Measurements from ENCODE around the gene ESPL1.

Gene ESPL1

DNA sequence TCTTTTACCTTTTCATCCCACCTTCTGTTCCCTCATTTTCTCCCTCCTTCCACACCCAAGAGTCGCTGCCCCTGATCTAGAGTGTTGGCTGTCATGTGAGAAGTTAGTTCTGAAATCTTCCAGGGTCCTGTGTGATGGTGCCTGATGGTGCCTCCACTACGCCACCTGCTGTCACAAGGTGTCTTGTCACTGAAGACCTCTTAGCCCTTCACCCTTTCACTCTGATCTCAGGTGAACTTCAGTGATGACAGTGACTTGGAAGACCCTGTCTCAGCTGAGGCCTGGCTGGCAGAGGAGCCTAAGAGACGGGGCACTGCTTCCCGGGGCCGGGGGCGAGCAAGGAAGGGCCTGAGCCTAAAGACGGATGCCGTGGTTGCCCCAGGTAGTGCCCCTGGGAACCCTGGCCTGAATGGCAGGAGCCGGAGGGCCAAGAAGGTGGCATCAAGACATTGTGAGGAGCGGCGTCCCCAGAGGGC is 19.7 kb downstream of the ESPL1 start:
- TF ChIP-seq, protein P1, sequence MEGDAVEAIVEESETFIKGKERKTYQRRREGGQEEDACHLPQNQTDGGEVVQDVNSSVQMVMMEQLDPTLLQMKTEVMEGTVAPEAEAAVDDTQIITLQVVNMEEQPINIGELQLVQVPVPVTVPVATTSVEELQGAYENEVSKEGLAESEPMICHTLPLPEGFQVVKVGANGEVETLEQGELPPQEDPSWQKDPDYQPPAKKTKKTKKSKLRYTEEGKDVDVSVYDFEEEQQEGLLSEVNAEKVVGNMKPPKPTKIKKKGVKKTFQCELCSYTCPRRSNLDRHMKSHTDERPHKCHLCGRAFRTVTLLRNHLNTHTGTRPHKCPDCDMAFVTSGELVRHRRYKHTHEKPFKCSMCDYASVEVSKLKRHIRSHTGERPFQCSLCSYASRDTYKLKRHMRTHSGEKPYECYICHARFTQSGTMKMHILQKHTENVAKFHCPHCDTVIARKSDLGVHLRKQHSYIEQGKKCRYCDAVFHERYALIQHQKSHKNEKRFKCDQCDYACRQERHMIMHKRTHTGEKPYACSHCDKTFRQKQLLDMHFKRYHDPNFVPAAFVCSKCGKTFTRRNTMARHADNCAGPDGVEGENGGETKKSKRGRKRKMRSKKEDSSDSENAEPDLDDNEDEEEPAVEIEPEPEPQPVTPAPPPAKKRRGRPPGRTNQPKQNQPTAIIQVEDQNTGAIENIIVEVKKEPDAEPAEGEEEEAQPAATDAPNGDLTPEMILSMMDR (IDR thresholded peaks at IDR 0.05; ENCODE audit: insufficient read depth, low read length, poor library complexity, severe bottlenecking): peak; percentile 66
- Histone ChIP-seq H3K4me3 (replicated peaks; ENCODE audit: low read depth, low read length) (no peak overlapping the region), H3K36me3 (ENCODE audit: control insufficient read depth, insufficient read depth, low read length) (peaks cover 43% of the 10 kb centered on the region), H3K27me3 (replicated peaks; ENCODE audit: control insufficient read depth, insufficient read depth, low read length) (no peaks in the 10 kb centered on the region)
- DNase-seq (ENCODE audit: extremely low read depth, insufficient read length): peak; percentile 20

DNA sequence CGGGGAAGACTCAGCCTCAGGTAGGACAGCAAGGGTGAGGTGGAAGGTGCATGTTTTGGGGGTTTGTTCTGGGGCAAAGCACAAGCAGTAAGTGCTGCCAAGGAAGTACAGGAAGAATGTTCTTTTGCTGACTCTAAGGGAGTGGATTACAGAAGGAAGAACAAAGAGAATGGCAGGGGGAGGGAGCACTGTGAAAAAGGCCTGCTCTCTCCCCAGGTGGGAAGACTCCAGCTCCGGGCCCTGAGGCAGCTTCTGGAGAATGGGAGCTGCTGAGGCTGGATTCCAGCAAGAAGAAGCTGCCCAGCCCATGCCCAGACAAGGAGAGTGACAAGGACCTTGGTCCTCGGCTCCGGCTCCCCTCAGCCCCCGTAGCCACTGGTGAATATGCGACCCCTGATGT is 20.2 kb downstream of the ESPL1 start:
- Histone ChIP-seq H3K4me3 (replicated peaks; ENCODE audit: low read depth, low read length) (no peak overlapping the region), H3K27me3 (replicated peaks; ENCODE audit: control insufficient read depth, insufficient read depth, low read length) (no peaks in the 10 kb centered on the region), H3K36me3 (ENCODE audit: control insufficient read depth, insufficient read depth, low read length) (peaks cover 41% of the 10 kb centered on the region)
- DNase-seq (ENCODE audit: extremely low read depth, insufficient read length): no peak
- TF ChIP-seq, protein P1 (IDR thresholded peaks at IDR 0.05; ENCODE audit: insufficient read depth, low read length, poor library complexity, severe bottlenecking): no peak

DNA sequence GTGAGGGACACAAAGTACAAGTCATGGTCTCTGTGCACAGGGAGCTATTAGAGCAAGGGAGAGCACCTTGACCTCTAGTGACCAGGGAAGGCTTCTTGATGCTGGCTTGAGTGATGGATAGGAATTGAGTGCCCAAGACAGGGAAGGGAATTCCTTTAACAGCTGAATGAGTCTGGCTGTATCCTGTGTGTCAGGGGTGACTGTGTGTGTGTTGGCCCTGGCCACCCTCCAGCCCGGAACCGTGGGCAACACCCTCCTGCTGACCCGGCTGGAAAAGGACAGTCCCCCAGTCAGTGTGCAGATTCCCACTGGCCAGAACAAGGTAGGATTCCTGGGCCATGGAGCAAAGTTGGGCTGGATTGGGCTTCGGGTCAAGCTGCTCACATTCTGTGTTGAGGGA is 21.8 kb downstream of the ESPL1 start:
- H3K36me3 ChIP-seq (ENCODE audit: control insufficient read depth, insufficient read depth, low read length): peaks cover 36% of the 10 kb centered on the region
- no peak for DNase-seq (ENCODE audit: extremely low read depth, insufficient read length)
- TF ChIP-seq, protein P1 (IDR thresholded peaks at IDR 0.05; ENCODE audit: insufficient read depth, low read length, poor library complexity, severe bottlenecking): no peak
- no peak overlapping the region for H3K4me3 ChIP-seq (replicated peaks; ENCODE audit: low read depth, low read length)
- H3K27me3 ChIP-seq (replicated peaks; ENCODE audit: control insufficient read depth, insufficient read depth, low read length): no peaks in the 10 kb centered on the region

DNA sequence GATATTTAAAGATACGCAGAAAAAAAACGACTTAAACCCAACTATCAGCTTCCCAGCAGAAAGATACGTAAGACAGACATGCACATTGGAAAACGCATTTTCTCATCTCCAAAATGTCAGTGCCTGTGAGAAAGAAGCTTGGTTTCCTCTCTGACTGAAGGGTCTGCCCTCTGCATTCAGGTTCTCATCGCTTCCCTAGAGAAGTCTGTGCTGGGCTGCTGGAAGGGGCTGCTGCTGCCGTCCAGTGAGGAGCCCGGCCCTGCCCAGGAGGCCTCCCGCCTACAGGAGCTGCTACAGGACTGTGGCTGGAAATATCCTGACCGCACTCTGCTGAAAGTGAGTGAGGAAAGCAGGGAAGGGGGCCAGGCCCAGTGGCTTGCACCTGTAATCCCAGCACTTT is 22.6 kb downstream of the ESPL1 start:
- H3K27me3 ChIP-seq (replicated peaks; ENCODE audit: control insufficient read depth, insufficient read depth, low read length): no peaks in the 10 kb centered on the region
- DNase-seq (ENCODE audit: extremely low read depth, insufficient read length): no peak
- no peak overlapping the region for H3K4me3 ChIP-seq (replicated peaks; ENCODE audit: low read depth, low read length)
- TF ChIP-seq, protein P1 (IDR thresholded peaks at IDR 0.05; ENCODE audit: insufficient read depth, low read length, poor library complexity, severe bottlenecking): no peak
- H3K36me3 ChIP-seq (ENCODE audit: control insufficient read depth, insufficient read depth, low read length): peaks cover 33% of the 10 kb centered on the region

DNA sequence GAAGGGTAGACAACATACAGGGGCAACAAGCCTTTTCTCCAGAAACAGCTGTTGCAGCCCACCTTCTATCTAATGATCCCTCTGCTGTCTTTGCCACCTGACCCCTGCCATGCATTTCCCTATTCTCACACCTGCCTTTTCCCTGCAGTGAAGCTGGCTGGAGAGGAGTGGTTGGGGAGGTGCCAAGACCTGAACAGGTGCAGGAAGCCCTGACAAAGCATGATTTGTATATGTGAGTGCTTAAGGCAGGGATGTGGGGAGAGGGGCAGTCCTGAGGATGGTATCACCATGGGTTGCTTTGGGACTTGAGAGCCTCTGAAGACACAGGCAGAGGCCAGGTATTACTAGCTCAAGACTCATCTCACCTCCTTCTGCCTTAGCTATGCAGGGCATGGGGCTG is 24.3 kb downstream of the ESPL1 start:
- DNase-seq (ENCODE audit: extremely low read depth, insufficient read length): no peak
- Histone ChIP-seq H3K27me3 (replicated peaks; ENCODE audit: control insufficient read depth, insufficient read depth, low read length) (no peaks in the 10 kb centered on the region), H3K4me3 (replicated peaks; ENCODE audit: low read depth, low read length) (no peak overlapping the region), H3K36me3 (ENCODE audit: control insufficient read depth, insufficient read depth, low read length) (peaks cover 31% of the 10 kb centered on the region)
- TF ChIP-seq, protein P1 (IDR thresholded peaks at IDR 0.05; ENCODE audit: insufficient read depth, low read length, poor library complexity, severe bottlenecking): no peak
